ENCODE data around the gene TTC3.

Gene TTC3

GRCh38 chr21:37058261-37058660, 14.8 kb upstream of the TTC3 start:
- no peak for DNase-seq (ENCODE audit: low spot score)
- in situ Hi-C loops (cut with MboI; ENCODE audit: low sequenced_read_pairs, unreplicated experiment), result no loop called here
- TF ChIP-seq, protein P1, sequence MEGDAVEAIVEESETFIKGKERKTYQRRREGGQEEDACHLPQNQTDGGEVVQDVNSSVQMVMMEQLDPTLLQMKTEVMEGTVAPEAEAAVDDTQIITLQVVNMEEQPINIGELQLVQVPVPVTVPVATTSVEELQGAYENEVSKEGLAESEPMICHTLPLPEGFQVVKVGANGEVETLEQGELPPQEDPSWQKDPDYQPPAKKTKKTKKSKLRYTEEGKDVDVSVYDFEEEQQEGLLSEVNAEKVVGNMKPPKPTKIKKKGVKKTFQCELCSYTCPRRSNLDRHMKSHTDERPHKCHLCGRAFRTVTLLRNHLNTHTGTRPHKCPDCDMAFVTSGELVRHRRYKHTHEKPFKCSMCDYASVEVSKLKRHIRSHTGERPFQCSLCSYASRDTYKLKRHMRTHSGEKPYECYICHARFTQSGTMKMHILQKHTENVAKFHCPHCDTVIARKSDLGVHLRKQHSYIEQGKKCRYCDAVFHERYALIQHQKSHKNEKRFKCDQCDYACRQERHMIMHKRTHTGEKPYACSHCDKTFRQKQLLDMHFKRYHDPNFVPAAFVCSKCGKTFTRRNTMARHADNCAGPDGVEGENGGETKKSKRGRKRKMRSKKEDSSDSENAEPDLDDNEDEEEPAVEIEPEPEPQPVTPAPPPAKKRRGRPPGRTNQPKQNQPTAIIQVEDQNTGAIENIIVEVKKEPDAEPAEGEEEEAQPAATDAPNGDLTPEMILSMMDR (IDR thresholded peaks at IDR 0.05; ENCODE audit: borderline replicate concordance, control extremely low read depth, extremely low read depth, insufficient read depth, missing control alignments), result no peak

GRCh38 chr21:37059181-37059580, 13.9 kb upstream of the TTC3 start:
- no peak for DNase-seq (ENCODE audit: low spot score)
- in situ Hi-C loops (cut with MboI; ENCODE audit: low sequenced_read_pairs, unreplicated experiment), result no loop called here
- TF ChIP-seq, protein P1 (IDR thresholded peaks at IDR 0.05; ENCODE audit: borderline replicate concordance, control extremely low read depth, extremely low read depth, insufficient read depth, missing control alignments), result no peak

DNA sequence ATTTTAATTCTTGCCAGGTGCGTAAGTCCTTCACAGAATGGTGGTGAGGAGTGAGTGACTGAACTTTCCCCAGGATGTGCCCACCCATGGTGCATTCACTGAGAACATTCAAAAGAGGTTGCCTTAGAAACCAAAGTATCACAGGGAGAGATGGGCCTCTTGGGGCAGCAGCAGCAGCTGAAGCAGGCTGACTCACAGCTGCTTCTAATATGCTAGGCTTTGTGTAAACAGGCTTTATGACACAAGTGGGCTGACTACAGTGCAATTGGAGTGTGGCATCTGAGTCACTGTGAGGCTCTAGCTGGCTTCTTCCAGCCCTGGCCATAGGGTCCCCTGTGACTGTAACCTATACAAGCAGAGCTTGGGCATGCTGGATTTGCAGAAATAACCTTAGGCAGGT, 12.8 kb upstream of the TTC3 start:
- TF ChIP-seq, protein P1 (IDR thresholded peaks at IDR 0.05; ENCODE audit: borderline replicate concordance, control extremely low read depth, extremely low read depth, insufficient read depth, missing control alignments), result no peak
- no peak for DNase-seq (ENCODE audit: low spot score)
- in situ Hi-C loops (cut with MboI; ENCODE audit: low sequenced_read_pairs, unreplicated experiment), result no loop called here

GRCh38 chr21:37061926-37062592, 11.0 kb upstream of the TTC3 start:
- in situ Hi-C loops (cut with MboI; ENCODE audit: low sequenced_read_pairs, unreplicated experiment), result no loop called here
- TF ChIP-seq, protein P1 (IDR thresholded peaks at IDR 0.05; ENCODE audit: borderline replicate concordance, control extremely low read depth, extremely low read depth, insufficient read depth, missing control alignments), result no peak
- no peak for DNase-seq (ENCODE audit: low spot score)

GRCh38 chr21:37062593-37062935, 10.5 kb upstream of the TTC3 start:
- DNase-seq (ENCODE audit: low spot score), result no peak

DNA sequence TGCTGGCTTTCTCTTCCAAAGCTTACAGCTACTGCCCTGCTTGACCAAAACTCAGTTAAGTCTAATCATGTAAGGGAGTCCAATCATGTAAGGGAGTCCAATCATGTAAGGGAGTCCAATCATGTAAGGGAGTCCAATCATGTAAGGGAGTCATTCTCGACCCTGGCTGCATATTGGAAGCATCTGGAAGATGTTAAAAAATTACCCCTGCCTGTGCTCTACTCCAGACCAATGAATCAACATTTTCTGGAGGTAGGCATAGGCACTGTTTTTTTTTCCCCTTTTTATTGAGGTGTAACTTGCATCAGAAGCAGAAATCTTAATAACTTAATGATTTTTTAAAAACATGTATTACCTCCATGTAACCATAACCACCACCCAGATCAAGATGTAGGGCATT, 9.6 kb upstream of the TTC3 start:
- TF ChIP-seq, protein P1 (IDR thresholded peaks at IDR 0.05; ENCODE audit: borderline replicate concordance, control extremely low read depth, extremely low read depth, insufficient read depth, missing control alignments), result no peak
- no peak for DNase-seq (ENCODE audit: low spot score)
- in situ Hi-C loops (cut with MboI; ENCODE audit: low sequenced_read_pairs, unreplicated experiment), result no loop called here

More at GRCh38 chr21:37062593-37062935, 10.5 kb upstream of the TTC3 start:
- in situ Hi-C loops (cut with MboI; ENCODE audit: low sequenced_read_pairs, unreplicated experiment), result no loop called here
- TF ChIP-seq, protein P1 (IDR thresholded peaks at IDR 0.05; ENCODE audit: borderline replicate concordance, control extremely low read depth, extremely low read depth, insufficient read depth, missing control alignments), result no peak
